Measurements from ENCODE around the gene KHNYN.

GRCh38 chr14:24430682-24431568 is 1.2 kb downstream of the KHNYN start:
- TF ChIP-seq ZNF384 (IDR thresholded peaks at IDR 0.05) (no peak), FOXA1 (IDR thresholded peaks at IDR 0.05) (no peak), TARDBP (IDR thresholded peaks at IDR 0.05) (no peak), SP1 (IDR thresholded peaks at IDR 0.05) (no peak), BHLHE40 (IDR thresholded peaks at IDR 0.05; ENCODE audit: borderline replicate concordance) (no peak)
